HepG2 (cell line): ENCODE results near the gene OR1J2. TPM values are rescaled to one million over a fixed set of nuclear protein-coding genes. Genes with fewer than 3 reads are reported as not detected.

Source experiments
- FOXK1 ChIP-seq: sonication (generic); formaldehyde crosslinking; IDR thresholded peaks from 2 replicates; pipeline ENCODE4 v1.4.0; 2020; ENCODE audit warnings: low read depth, missing genetic modification reagents, borderline replicate concordance
- HDAC2 ChIP-seq: sonication (generic); formaldehyde crosslinking; IDR thresholded peaks from 2 replicates; pipeline ENCODE4 v1.4.0; 2020; ENCODE audit warnings: missing genetic modification reagents
- SP4 ChIP-seq: sonication (generic); formaldehyde crosslinking; IDR thresholded peaks from 2 replicates; pipeline ENCODE4 v1.8.1; 2023; ENCODE audit warnings: mild to moderate bottlenecking, missing genetic modification reagents
- ZNF761 ChIP-seq: sonication (generic); formaldehyde crosslinking; conservative IDR thresholded peaks from 2 replicates; pipeline ENCODE4 v1.4.0; 2020; ENCODE audit warnings: mild to moderate bottlenecking, missing genetic modification reagents
- polyA plus RNA-seq, 8 experiments: library from polyadenylated mRNA; depleted of rRNA in 3 of 8; stranded (reverse) in 7 of 8; unstranded in 1 of 8; fragments of >200 nt; fragmentation: Illumina TruSeq in 4 of 8; extraction: Trizol in 4 of 8; gene quantifications; 2 replicates each; pipeline versions ENCODE4 v1.2.1 to v1.2.3, GENCODE V29; 2011 to 2016; ENCODE audit warnings: low read depth in 4 of 8, missing spikeins in 1 of 8, mixed read lengths in 1 of 8; ENCODE audit not compliant: insufficient read depth in 1 of 8
- total RNA-seq, 5 experiments: library from RNA; depleted of rRNA; stranded (reverse); fragments of >200 nt; fragmentation: Illumina TruSeq; extraction: Trizol; gene quantifications; 2 replicates each; pipeline ENCODE4 v1.2.3, GENCODE V29; 2016; ENCODE audit warnings: low read depth in 1 of 5
- TF ChIP-seq, protein P1 (sequence below): sonication (generic); formaldehyde crosslinking; IDR thresholded peaks from 2 replicates; pipeline ENCODE4 v1.8.1; 2023; ENCODE audit warnings: mild to moderate bottlenecking, inconsistent platforms, moderate library complexity, missing genetic modification reagents, borderline replicate concordance
- TF ChIP-seq, protein P2 (sequence below): sonication (generic); formaldehyde crosslinking; IDR thresholded peaks from 2 replicates; pipeline ENCODE4; 2020; ENCODE audit warnings: missing genetic modification reagents, mild to moderate bottlenecking, borderline replicate concordance
- TF ChIP-seq, protein P3 (sequence below): sonication (generic); formaldehyde crosslinking; IDR thresholded peaks from 2 replicates; pipeline ENCODE4 v1.5.1; 2020; ENCODE audit warnings: mild to moderate bottlenecking, missing genetic modification reagents, moderate library complexity
- TF ChIP-seq, protein P4 (sequence below), 2 experiments: fragments of 450-650 bp in 1 of 2; sonication (generic) in 1 of 2; formaldehyde crosslinking in 1 of 2; IDR thresholded peaks; 2 replicates each; pipeline versions ENCODE4 v1.6.1 to v1.8.0; 2016 to 2022; ENCODE audit warnings: antibody characterized with exemption in 1 of 2, mild to moderate bottlenecking in 1 of 2, missing genetic modification reagents in 1 of 2

Gene OR1J2
- total and polyA plus RNA-seq, 2 of the 13 experiments (the other 11 are each of a cell fraction or from before 2014, with no cell fraction given) = not detected

DNA sequence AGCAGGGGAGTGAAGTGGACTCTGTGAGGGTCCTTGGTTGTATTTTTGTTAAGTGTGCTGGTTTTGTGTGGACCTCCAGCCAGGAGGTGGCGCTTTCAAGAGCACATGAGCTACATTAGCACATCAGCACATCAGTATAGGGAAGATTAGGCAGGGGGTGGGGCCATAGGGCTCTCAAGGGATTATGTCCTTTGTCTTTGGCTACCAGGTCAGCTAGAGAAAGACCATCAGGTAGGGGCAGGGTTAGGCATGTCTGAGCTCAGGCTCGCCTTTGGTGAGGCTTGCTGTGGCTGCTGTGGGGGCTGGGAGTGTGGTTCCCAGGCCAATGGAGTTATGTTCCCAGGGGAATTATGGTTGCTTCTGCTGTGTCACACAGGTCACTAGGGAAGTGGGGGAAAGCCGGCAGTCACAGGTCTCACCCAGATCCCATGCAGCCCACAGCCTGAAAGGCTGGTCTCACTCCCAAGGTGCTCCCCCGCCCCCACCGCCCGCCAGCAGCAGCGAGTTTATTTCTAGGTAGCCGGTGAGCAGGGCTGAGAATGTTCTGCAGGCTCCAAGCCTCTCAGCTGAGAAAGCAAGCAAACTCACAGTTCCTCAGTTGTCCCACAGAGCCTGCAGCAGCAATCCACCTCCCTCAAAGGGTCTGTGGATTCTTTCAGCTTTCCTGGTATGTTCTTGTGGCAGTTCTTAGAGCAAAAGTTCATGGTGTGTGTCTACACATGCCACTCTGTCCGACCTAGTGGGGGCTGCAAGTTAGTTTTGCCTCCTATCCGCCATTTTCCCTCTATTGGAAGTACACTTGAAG lies 46.6 kb upstream of the OR1J2 start (continued):
- TF ChIP-seq, protein P1, sequence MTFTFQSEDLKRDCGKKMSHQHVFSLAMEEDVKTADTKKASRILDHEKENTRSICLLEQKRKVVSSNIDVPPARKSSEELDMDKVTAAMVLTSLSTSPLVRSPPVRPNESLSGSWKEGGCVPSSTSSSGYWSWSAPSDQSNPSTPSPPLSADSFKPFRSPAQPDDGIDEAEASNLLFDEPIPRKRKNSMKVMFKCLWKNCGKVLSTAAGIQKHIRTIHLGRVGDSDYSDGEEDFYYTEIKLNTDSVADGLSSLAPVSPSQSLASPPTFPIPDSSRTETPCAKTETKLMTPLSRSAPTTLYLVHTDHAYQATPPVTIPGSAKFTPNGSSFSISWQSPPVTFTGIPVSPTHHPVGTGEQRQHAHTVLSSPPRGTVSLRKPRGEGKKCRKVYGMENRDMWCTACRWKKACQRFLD (CRISPR knock-in tag) = no peak
- TF ChIP-seq, protein P2, sequence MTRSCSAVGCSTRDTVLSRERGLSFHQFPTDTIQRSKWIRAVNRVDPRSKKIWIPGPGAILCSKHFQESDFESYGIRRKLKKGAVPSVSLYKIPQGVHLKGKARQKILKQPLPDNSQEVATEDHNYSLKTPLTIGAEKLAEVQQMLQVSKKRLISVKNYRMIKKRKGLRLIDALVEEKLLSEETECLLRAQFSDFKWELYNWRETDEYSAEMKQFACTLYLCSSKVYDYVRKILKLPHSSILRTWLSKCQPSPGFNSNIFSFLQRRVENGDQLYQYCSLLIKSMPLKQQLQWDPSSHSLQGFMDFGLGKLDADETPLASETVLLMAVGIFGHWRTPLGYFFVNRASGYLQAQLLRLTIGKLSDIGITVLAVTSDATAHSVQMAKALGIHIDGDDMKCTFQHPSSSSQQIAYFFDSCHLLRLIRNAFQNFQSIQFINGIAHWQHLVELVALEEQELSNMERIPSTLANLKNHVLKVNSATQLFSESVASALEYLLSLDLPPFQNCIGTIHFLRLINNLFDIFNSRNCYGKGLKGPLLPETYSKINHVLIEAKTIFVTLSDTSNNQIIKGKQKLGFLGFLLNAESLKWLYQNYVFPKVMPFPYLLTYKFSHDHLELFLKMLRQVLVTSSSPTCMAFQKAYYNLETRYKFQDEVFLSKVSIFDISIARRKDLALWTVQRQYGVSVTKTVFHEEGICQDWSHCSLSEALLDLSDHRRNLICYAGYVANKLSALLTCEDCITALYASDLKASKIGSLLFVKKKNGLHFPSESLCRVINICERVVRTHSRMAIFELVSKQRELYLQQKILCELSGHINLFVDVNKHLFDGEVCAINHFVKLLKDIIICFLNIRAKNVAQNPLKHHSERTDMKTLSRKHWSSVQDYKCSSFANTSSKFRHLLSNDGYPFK (CRISPR knock-in tag) = 0 out of 2 replicates have a peak, but pooled peaks have one; percentile 8
- peak; percentile 12; the same call in 1 of the 2 replicates for TF ChIP-seq HDAC2 (CRISPR knock-in tag)
- TF ChIP-seq, protein P3, sequence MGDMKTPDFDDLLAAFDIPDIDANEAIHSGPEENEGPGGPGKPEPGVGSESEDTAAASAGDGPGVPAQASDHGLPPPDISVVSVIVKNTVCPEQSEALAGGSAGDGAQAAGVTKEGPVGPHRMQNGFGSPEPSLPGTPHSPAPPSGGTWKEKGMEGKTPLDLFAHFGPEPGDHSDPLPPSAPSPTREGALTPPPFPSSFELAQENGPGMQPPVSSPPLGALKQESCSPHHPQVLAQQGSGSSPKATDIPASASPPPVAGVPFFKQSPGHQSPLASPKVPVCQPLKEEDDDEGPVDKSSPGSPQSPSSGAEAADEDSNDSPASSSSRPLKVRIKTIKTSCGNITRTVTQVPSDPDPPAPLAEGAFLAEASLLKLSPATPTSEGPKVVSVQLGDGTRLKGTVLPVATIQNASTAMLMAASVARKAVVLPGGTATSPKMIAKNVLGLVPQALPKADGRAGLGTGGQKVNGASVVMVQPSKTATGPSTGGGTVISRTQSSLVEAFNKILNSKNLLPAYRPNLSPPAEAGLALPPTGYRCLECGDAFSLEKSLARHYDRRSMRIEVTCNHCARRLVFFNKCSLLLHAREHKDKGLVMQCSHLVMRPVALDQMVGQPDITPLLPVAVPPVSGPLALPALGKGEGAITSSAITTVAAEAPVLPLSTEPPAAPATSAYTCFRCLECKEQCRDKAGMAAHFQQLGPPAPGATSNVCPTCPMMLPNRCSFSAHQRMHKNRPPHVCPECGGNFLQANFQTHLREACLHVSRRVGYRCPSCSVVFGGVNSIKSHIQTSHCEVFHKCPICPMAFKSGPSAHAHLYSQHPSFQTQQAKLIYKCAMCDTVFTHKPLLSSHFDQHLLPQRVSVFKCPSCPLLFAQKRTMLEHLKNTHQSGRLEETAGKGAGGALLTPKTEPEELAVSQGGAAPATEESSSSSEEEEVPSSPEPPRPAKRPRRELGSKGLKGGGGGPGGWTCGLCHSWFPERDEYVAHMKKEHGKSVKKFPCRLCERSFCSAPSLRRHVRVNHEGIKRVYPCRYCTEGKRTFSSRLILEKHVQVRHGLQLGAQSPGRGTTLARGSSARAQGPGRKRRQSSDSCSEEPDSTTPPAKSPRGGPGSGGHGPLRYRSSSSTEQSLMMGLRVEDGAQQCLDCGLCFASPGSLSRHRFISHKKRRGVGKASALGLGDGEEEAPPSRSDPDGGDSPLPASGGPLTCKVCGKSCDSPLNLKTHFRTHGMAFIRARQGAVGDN = peak; percentile 48; the same call in 1 of the 2 replicates
- TF ChIP-seq SP4 = 0 out of 2 replicates have a peak, but pooled peaks have one; percentile 37
- TF ChIP-seq, protein P4, sequence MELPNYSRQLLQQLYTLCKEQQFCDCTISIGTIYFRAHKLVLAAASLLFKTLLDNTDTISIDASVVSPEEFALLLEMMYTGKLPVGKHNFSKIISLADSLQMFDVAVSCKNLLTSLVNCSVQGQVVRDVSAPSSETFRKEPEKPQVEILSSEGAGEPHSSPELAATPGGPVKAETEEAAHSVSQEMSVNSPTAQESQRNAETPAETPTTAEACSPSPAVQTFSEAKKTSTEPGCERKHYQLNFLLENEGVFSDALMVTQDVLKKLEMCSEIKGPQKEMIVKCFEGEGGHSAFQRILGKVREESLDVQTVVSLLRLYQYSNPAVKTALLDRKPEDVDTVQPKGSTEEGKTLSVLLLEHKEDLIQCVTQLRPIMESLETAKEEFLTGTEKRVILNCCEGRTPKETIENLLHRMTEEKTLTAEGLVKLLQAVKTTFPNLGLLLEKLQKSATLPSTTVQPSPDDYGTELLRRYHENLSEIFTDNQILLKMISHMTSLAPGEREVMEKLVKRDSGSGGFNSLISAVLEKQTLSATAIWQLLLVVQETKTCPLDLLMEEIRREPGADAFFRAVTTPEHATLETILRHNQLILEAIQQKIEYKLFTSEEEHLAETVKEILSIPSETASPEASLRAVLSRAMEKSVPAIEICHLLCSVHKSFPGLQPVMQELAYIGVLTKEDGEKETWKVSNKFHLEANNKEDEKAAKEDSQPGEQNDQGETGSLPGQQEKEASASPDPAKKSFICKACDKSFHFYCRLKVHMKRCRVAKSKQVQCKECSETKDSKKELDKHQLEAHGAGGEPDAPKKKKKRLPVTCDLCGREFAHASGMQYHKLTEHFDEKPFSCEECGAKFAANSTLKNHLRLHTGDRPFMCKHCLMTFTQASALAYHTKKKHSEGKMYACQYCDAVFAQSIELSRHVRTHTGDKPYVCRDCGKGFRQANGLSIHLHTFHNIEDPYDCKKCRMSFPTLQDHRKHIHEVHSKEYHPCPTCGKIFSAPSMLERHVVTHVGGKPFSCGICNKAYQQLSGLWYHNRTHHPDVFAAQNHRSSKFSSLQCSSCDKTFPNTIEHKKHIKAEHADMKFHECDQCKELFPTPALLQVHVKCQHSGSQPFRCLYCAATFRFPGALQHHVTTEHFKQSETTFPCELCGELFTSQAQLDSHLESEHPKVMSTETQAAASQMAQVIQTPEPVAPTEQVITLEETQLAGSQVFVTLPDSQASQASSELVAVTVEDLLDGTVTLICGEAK (IDR thresholded peaks at IDR 0.05) = no peak
- TF ChIP-seq, protein P4 (CRISPR knock-in tag; IDR thresholded peaks at IDR 0.05) = peak; percentile 36; the same call in 1 of the 2 replicates
- TF ChIP-seq ZNF761 (CRISPR knock-in tag) = no peak
- peak; percentile 59; the same call in 1 of the 2 replicates for TF ChIP-seq FOXK1
